HG03108 (cell line): Measurements from ENCODE around the gene FCHSD2.
"Not testable (repeated sequence)": the region's sequence is repeated elsewhere in the genome, so short reads cannot be mapped to it uniquely, and the experiment has no call there.

Source experiments
- ATAC-seq: cut with Tn5 transposase; IDR thresholded peaks from one replicate; pipeline ENCODE4 v1.9.1; 2021; ENCODE audit warnings: moderate library complexity; ENCODE audit not compliant: unreplicated experiment

FCHSD2 gene

DNA sequence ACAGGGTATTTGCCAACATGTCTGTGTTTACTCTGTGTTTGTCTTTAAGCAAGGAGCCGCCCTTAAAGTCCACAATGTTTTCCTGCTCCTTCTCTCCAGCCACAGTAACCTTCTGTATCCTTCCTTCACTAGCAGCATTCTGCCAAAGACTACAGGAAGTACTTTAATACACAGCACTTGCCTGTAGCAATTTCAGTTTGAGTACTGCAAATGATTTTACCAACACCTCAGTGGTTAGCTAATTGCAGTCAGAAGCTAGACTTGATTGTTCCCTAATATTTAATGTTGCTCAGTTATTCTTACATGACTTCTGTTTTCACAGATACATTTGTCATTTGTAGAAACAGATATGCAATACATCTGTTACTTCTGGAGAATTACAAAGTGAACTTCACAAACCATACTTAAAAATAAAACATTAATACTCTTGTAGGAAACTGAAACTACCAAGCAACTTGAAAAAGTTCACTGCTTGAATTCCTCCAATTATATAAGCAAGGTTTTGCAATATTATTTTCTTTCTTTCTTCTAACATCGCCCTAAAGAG is 69.1 kb downstream of the FCHSD2 start:
- ATAC-seq = peak; percentile 78

DNA sequence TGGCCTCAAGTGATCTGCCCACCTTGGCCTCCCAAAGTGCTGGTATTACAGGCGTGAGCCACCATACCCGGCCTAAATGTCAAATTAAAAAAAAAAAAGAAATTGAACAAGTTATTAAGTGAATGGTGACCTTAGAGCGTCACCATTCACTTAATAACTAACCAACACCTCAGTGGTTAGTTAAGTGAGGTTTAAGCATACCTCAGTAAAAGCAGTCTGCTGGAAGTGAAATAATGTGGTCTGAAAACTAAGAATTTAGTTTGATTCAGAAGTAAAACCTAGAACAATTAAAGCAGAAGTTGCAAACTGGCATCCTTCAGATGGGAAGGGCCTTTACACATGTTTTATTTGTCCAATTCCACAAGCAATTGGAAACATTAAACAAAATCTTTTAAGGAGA is 71.5 kb downstream of the FCHSD2 start:
- no peak for ATAC-seq

GRCh38 chr11:73061857-73062424 is 80.2 kb downstream of the FCHSD2 start:
- not testable (repeated sequence) for ATAC-seq

DNA sequence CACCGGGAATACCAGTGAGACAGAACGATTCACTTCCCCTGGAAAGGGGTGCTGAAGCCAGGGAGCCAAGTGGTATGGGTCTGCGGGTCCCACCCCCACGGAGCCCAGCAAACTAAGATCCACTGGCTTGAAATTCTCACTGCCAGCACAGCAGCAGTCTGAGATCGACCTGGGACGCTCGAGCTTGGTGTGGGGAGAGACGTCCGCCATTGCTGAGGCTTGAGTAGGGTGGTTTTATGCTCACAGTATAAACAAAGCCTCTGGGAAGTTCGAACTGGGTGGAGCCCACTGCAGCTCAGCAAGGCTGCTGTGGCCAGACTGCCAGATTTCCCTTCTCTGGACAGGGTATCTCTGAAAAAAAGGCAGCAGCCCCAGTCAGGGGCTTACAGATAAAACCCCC is 80.7 kb downstream of the FCHSD2 start:
- not testable (repeated sequence) for ATAC-seq

- no peak for ATAC-seq
Measured at GRCh38 chr11:73059915-73060314, 82.2 kb downstream of the FCHSD2 start.

DNA sequence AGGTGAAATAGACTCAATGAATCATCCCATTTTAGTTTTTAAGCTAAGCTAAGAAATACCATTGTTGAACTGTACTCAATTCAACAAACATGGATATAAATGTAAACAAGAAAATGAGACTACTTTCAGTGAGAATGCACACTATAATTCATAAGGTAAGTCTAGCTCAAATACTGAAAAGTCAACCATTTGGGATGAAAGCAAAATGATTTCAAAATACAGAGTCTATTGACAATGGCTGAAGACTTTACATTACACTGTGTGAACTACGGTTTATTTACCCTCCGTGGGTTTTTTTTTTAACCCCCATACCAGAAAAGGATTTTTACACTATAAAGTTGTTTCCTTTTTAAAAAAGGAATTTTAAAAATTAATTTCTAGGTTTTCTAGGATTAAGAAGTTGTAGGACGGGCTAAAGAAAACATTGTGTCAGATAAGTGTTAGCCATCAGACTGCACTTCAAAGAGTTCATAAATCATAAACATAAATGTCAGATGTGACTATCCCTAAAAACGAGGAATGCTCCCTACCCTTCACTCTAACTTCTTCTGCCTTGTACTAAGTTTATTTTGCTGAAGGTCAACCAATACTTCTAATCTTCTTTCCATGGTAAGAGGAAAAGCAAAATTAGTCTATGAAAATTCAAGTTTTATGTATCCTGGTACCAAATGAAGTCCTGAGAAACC is 83.0 kb downstream of the FCHSD2 start:
- ATAC-seq = no peak

GRCh38 chr11:73055655-73056354 is 86.3 kb downstream of the FCHSD2 start:
- no peak for ATAC-seq

DNA sequence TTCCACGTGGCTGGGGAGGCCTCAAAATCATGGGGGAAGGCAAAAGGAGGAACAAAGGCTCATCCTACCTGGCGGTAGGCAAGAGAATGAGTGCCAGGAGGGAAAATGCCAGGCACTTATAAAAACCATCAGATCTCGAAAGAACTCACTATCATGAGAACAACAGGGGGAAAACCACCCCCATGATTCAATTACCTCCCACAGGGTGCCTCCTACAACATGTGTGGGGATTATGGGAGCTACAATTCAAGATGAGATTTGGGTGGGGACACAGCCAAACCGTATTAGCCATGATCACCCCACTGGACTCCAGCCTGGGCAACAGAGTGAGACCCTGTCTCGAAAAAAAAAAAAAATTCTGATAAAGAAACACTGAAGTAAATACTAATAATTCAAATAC is 87.1 kb downstream of the FCHSD2 start:
- no peak for ATAC-seq

- ATAC-seq = no peak
Measured at GRCh38 chr11:73053964-73054363, 88.2 kb downstream of the FCHSD2 start.

GRCh38 chr11:73048446-73048845 is 93.7 kb downstream of the FCHSD2 start:
- ATAC-seq = no peak

GRCh38 chr11:73047773-73048371 is 94.2 kb downstream of the FCHSD2 start:
- ATAC-seq = peak; percentile 66

DNA sequence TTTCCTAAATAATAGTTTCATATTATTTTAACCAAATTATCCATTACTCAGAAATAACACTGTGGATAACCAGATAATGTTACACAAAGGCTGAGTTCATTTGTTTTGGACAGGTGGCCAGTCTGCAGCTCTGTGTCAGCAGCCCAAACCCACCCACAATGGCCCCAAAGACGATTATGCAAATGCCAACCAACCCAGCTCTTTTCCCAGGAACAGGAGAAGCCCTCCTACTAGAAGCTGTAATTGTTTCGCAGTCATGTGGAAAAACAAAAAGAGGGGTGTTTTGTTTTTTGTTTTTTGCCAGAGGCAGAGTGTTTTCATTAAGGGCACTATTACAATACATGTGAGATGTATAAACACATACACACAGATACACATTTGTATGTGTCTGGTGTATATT is 102.1 kb downstream of the FCHSD2 start:
- no peak for ATAC-seq

DNA sequence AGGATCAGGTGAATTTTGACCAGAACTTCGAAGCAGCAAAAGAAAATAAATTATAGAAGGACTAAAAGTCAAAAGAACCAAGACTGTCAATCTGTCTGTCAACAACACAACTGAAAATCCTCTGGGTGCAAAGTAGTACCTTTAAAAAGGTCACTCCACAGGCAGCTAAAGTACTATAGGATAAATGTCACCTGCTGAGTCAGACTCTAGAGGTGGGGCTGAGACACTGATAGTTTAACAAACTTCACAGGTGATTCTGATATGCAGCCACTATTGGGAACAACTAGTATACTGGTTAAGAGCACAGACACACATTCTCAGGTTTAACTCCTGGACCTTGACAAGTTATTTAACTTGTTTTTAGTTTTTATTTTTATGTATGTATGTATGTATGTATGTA is 107.3 kb downstream of the FCHSD2 start:
- no peak for ATAC-seq

- no peak for ATAC-seq
Measured at GRCh38 chr11:73034331-73034730, 107.8 kb downstream of the FCHSD2 start.

GRCh38 chr11:73030130-73030529 is 112.0 kb downstream of the FCHSD2 start:
- ATAC-seq = no peak

DNA sequence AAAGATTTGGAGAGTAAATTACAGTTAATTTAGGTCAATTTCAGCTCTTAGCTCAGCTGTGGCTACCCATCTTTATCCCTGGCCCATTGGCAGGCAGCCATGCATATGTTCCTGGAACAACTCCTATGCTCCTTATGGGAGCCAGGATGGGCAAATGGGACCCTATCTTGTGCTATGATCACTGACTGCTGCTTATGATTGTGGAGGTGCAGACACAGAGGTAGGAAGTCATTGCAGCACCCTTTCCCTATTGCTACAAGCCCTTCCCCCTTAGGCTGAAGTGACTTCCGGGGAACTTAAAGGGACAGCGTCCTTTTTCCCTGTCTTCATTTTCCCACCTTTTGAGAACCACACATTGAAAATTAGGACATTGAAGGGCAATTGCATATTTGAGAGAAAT is 112.7 kb downstream of the FCHSD2 start:
- ATAC-seq = no peak

DNA sequence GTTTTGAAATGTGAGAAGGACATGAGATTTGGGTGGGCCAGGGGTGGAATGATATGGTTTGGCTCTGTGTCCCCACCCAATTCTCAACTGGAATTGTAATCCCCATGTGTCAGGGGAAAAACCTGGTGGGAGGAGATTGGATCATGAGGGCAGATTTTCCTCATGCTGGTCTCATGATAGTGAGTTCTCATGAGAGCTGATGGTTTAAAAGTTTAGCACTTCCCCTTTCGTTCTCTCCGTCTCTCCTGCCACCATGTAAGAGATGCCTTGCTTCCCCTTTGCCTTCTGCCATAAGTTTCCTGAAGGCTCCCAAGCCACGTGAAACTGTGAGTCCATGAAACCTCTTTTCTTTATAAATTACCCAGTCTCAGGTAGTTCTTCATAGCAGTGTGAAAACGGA is 113.5 kb downstream of the FCHSD2 start:
- no peak for ATAC-seq

GRCh38 chr11:73027840-73028239 is 114.3 kb downstream of the FCHSD2 start:
- ATAC-seq = not testable (repeated sequence)

DNA sequence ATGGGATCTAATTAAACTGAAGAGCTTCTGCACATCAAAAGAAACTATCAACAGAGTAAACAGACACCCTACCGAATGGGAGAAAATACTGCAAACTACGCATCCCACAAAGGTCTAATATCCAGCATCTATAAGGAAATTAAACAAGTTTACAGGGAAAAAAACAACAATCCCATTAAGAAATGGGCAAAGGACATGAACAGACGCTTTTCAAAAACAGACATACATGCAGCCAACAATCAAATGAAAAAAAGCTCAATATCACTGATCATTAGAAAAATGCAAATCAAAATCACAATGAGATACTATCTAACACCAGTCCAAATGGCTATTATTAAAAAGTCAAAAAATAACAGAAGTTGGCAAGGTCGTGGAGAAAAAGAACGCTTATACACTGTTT is 117.5 kb downstream of the FCHSD2 start:
- no peak for ATAC-seq

DNA sequence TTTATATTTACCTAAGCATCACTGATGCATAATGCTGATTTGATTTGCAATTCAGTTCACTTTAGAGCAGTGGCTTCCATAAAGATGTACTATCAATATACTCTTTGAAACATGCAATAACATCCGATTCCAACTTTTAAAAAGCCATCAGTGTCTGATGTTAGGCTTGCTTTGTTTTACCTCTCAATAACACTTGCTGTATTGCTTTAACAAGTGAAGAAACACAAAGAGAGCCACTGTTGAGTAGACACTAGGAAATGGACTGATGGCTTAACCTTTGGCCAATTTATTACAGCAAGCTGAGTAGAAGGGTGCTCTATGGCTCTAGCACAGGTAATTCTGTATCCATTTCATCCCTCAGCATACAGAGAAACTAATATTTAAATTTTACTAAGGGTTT is 122.1 kb downstream of the FCHSD2 start:
- ATAC-seq = no peak

- ATAC-seq = no peak
Measured at GRCh38 chr11:73019449-73019848, 122.7 kb downstream of the FCHSD2 start.

GRCh38 chr11:73018856-73019255 is 123.3 kb downstream of the FCHSD2 start:
- no peak for ATAC-seq
